A673 (cell line): ENCODE measurements around the gene ACTL9. TPM values are rescaled to one million over a fixed set of nuclear protein-coding genes. Genes with fewer than 3 reads are reported as not detected.

ENCODE experiments used
- BruUV-seq: library from RNA; stranded (reverse); fragments of 400-500 nt; replicated peaks from 2 replicates; lab custom pipeline; 2021; lab: Mats Ljungman, UMichigan
- CTCF ChIA-PET: fragments of 300-600 bp; sonication (Branson Sonifier 250); formaldehyde crosslinking; loops from one replicate; lab custom pipeline; 2022; ENCODE audit warnings: antibody characterized with exemption; lab: Charles Lee
- POLR2A ChIA-PET: fragments of 300-600 bp; sonication (Branson Sonifier 250); formaldehyde crosslinking; loops from one replicate; lab custom pipeline; 2022; ENCODE audit warnings: antibody characterized with exemption; ENCODE audit not compliant: low non-redundant PET; lab: Charles Lee
- DNase-seq: peaks from one replicate; pipeline ENCODE4 v3.0.0-alpha.2; 2015; ENCODE audit warnings: low spot score
- H3K27ac ChIP-seq: fragments of 200-600 bp; sonication (generic); 2 replicates; pipeline ENCODE4 v1.5.1; 2016; ENCODE audit warnings: mixed run types, low read depth, mild to moderate bottlenecking, mixed read lengths, antibody characterized with exemption, low read length; ENCODE audit not compliant: poor library complexity, severe bottlenecking
- H3K27me3 ChIP-seq: fragments of 200-600 bp; sonication (generic); replicated peaks from 2 replicates; pipeline ENCODE4 v1.6.1; 2017; ENCODE audit warnings: mixed run types, low read depth, mild to moderate bottlenecking, mixed read lengths, antibody characterized with exemption, low read length; ENCODE audit not compliant: insufficient read depth, poor library complexity
- H3K36me3 ChIP-seq: fragments of 200-600 bp; sonication (generic); 2 replicates; pipeline ENCODE4 v1.6.1; 2016; ENCODE audit warnings: mixed run types, mild to moderate bottlenecking, mixed read lengths, antibody characterized with exemption, low read length; ENCODE audit not compliant: insufficient read depth, poor library complexity, severe bottlenecking
- H3K4me1 ChIP-seq: fragments of 200-600 bp; sonication (generic); 2 replicates; pipeline ENCODE4 v1.6.1; 2017; ENCODE audit warnings: mixed run types, mild to moderate bottlenecking, mixed read lengths, antibody characterized with exemption, low read length; ENCODE audit not compliant: insufficient read depth, poor library complexity, severe bottlenecking
- H3K4me3 ChIP-seq: fragments of 200-600 bp; sonication (generic); 2 replicates; pipeline ENCODE4 v1.5.1; 2016; ENCODE audit warnings: low read depth, mixed run types, mild to moderate bottlenecking, mixed read lengths, low read length; ENCODE audit not compliant: poor library complexity, severe bottlenecking
- H3K9me3 ChIP-seq: fragments of 200-600 bp; sonication (generic); 2 replicates; pipeline ENCODE4 v1.6.1; 2016; ENCODE audit warnings: mixed run types, low read depth, mild to moderate bottlenecking, mixed read lengths, antibody characterized with exemption, low read length; ENCODE audit not compliant: poor library complexity, severe bottlenecking
- EZH2 ChIP-seq: fragments of 200-600 bp; sonication (generic); IDR thresholded peaks from 2 replicates; pipeline ENCODE4 v1.6.1; 2017; ENCODE audit warnings: borderline replicate concordance, low read depth, mild to moderate bottlenecking, mixed read lengths, antibody characterized with exemption, low read length; ENCODE audit not compliant: poor library complexity, severe bottlenecking
- intact Hi-C: fragments of 100-400 bp; cut with micrococcal nuclease; formaldehyde crosslinking; loops from one replicate; pipeline ENCODE4 v1.10.0; 2022; ENCODE audit not compliant: unreplicated experiment
- total RNA-seq: library from RNA; stranded (reverse); gene quantifications from 2 replicates; pipeline ENCODE4 v1.2.3, GENCODE V29; 2021
- TF ChIP-seq, protein P1 (sequence below): fragments of 300-800, 200-600 bp; sonication (generic); conservative IDR thresholded peaks from 2 replicates; pipeline ENCODE4 v1.5.1; 2017; ENCODE audit warnings: low read depth, mild to moderate bottlenecking, antibody characterized with exemption, low read length, moderate library complexity, mixed read lengths

Gene ACTL9
- total RNA-seq, 1 experiment from 2014 or later = not detected

DNA sequence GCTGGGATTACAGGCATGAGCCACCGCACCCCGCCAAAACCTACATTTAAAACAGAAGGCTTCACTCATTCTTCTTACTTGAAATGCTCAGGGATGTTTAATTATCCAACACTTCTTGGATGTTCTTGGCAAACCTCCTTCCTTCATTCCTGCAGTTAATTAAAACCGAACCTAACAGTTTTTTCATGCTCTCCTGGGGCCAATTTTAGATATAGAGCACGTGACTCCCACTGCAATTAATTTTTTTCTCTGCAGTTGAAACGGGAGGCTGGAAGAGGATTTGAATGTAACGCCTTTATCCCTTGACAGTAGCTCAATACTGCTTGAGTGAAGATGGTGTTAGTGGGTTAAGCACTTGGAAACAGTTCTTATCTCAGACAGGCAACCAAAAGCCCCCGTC, 4.6 kb upstream of the ACTL9 start:
- no peaks in the 10 kb centered on the region for H3K9me3 ChIP-seq
- no peak for TF ChIP-seq EZH2
- TF ChIP-seq, protein P1, sequence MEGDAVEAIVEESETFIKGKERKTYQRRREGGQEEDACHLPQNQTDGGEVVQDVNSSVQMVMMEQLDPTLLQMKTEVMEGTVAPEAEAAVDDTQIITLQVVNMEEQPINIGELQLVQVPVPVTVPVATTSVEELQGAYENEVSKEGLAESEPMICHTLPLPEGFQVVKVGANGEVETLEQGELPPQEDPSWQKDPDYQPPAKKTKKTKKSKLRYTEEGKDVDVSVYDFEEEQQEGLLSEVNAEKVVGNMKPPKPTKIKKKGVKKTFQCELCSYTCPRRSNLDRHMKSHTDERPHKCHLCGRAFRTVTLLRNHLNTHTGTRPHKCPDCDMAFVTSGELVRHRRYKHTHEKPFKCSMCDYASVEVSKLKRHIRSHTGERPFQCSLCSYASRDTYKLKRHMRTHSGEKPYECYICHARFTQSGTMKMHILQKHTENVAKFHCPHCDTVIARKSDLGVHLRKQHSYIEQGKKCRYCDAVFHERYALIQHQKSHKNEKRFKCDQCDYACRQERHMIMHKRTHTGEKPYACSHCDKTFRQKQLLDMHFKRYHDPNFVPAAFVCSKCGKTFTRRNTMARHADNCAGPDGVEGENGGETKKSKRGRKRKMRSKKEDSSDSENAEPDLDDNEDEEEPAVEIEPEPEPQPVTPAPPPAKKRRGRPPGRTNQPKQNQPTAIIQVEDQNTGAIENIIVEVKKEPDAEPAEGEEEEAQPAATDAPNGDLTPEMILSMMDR = no peak
- DNase-seq = peak; percentile 31
- H3K4me3 ChIP-seq = no peak overlapping the region
- BruUV-seq = no TSS peak
- CTCF ChIA-PET = no interaction called here
- H3K36me3 ChIP-seq = no peaks in the 10 kb centered on the region
- POLR2A ChIA-PET = no interaction called here
- peaks cover 6% of the 10 kb centered on the region for H3K4me1 ChIP-seq
- no peaks in the 10 kb centered on the region for H3K27me3 ChIP-seq
- intact Hi-C loops = no loop called here
- no peak overlapping the region for H3K27ac ChIP-seq

- Histone ChIP-seq H3K9me3 (no peaks in the 10 kb centered on the region), H3K36me3 (no peaks in the 10 kb centered on the region), H3K27me3 (no peaks in the 10 kb centered on the region), H3K4me1 (peaks cover 6% of the 10 kb centered on the region), H3K27ac (no peak overlapping the region), H3K4me3 (no peak overlapping the region)
- no TSS peak for BruUV-seq
- no peak for TF ChIP-seq EZH2
- TF ChIP-seq, protein P1 = no peak
- intact Hi-C loops = no loop called here
- CTCF ChIA-PET = no interaction called here
- POLR2A ChIA-PET = no interaction called here
- DNase-seq = peak; percentile 21
Measured at GRCh38 chr19:8702350-8702749, 3.8 kb upstream of the ACTL9 start.

DNA sequence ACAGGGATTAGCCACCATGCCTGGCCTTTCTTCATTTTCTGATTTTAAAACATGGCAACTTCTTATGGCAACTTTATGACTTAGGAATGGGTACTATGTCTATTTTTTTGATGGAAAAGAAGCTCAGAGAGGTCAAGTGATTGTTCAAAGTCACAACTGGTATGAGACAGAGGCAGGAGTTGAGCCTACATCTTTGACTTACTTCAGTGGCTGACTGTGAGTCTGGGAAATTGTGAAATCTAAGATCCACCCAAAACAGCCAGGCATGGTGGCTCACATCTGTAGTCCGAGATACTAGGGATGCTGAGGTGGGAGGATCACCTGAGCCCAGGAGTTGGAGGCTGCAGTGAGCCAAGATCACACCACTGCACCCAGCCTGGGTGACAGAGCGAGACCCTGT, 2.4 kb upstream of the ACTL9 start:
- H3K4me1 ChIP-seq = peaks cover 6% of the 10 kb centered on the region
- no TSS peak for BruUV-seq
- ChIA-PET POLR2A (no interaction called here), CTCF (no interaction called here)
- intact Hi-C loops = no loop called here
- H3K36me3 ChIP-seq = no peaks in the 10 kb centered on the region
- H3K9me3 ChIP-seq = no peaks in the 10 kb centered on the region
- no peak for DNase-seq
- no peaks in the 10 kb centered on the region for H3K27me3 ChIP-seq
- TF ChIP-seq, protein P1 = no peak
- no peak for TF ChIP-seq EZH2
- no peak overlapping the region for H3K27ac ChIP-seq
- no peak overlapping the region for H3K4me3 ChIP-seq
